ENCODE measurements around the gene METTL16.

METTL16 gene

DNA sequence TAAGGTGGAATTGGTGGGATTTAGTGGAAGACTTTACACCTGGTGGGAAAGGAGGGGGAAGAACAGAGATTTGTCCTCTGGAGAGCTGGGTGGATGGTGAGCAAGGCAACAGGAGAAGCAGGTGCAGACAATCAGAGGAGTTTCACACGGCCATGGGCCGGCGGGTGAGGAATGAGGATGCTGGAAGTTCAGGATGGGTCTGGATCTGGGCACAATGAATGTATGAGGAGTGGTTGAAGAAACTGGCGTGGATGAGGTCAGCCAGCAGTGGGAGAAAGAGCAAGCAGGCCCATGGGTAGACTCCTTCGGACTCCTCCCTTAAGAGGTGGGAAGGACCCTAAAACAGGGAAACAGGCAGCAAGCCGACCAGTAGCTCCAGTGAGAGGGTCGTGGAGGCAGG lies 100.7 kb downstream of the METTL16 start:
- no peak for FAIRE-seq

DNA sequence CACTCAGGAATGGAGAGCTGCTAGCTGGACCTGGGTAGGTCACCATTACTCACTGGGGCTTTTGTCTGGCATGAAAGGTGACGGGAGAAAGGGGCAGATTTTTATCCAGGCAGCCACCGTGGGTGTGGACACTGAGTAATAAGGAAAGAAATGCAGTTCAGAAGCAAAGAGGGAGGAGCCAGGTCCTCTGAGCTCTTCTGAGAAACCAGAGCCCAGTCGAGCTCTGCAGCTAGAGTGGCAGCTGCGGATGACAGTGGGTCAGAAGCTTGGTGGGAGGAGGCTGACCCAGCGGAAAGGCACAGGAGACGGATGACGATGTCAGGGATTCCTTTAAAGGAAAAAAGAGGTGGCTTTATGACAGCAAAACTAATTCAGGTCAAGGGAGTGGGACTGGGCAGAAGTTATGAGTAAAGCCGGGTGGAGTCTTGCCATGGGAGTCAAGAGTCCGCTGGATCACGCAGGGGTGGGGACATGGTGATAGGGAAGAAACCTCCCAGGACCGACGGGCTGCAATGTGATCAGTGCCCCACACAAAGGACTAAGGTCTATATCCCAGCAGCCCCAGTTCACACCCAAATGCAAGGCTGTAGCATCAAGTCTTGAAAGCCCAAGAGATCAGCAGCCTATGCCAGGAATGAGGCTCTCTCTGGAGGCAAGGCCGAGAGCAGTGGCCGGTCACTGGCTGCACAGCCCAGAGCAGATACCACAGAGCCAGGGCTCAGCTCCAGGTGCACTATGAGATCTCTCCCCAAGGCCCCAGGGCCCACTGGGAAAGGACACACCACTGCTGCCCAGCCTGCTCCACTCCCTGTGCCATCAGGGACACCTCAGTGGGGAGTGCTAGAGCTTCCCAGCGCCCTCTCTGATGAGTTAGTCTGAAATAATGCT lies 104.5 kb downstream of the METTL16 start:
- FAIRE-seq, result no peak

DNA sequence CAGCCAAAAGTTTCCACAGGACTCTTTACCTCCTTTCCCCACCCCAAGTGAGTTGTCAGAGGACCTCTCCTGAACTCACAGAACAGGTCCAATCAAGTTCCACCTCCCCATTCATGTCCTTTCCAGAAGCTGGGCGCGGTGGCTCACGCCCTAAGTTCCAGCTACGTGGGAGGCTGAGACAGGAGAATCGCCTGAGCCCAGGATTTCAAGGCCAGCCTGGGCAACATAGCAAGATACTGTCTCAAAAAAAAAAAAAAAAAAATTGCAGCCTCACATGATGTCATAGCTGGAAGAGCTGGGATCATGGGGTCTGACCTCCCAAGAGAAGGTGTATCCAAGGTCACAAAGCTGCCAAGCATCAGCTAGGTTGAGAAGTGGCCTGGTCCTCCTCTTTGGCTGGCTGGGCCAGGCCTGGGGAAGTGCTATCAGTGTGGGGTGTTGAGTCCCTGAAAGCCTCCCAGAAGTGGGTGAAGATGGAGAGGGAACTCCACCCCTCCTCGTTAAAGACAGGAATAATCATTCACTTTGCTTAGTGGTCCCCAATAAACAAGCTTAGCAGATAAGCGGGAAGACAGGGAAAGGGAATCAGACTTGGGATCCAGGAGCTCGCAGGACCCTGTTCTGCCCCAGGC lies 105.3 kb downstream of the METTL16 start:
- FAIRE-seq, result no peak

DNA sequence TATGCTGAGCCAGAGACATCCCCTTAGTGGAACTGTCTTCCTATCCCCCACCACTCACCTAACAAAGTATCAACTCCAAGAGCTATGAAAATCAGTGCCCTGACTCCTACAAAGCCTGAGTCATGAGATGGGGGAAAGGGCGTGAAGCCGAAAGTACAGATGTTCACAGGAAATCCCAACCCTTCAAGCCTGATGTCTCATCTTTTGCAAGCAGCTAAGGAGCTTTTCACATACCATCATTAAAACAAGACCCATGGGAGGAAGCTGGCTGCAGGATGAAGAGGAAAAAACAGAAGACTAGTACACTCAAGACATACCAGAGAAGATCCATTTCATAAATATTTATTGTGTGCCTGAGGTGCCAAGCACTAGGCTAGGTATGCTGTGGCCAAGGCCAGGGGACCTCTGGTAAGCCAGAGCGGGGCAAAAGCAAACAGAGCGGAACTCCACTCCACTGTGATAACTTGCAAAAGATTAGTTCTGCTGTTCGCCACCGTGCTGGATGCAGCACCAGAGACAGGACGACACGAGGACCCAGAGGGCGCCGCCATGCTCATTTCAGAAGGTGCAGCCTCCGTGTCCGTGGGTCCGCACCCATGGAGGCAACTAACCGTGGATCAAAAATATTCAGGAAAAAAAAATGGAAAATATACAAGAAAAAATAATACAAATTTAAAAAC lies 106.3 kb downstream of the METTL16 start:
- FAIRE-seq, result no peak

DNA sequence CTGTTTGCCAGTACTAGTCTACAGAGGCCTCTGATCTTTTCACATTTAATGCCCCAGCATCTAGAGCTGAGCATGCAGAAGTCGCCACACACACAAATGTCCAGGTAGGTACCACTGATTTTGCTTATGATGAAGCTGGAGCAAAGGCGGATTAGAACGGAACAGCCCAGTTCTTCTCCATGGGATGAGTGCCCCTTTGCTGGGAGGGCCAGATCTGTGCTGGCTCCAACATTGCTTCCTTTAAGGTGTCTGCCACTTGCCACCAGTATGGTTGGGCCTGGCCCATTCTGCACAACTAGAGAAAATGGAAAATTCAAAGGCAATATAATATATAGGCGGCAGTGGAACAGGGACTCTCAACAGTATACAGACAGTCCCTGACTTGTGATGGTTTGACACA lies 108.6 kb downstream of the METTL16 start:
- FAIRE-seq, result no peak

DNA sequence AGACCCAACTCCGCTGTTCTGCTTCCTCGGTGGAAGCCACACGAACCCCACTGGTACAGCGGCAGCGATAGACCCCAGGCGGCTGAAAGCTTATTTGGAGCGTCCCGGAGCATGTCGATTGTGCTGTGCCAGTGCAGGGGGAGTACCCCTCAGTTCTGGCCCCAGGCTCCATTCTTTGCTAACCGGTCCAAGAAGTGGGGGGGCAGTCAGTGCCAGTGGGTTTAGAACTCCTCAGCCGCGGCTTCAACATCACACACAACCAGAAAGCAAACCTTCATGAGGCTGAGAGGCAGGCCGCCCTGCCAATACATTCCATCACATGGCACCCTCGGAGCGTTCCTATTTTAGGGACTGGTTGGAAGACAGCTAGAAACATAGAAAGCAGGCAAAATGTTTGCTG lies 109.1 kb downstream of the METTL16 start:
- no peak for FAIRE-seq

DNA sequence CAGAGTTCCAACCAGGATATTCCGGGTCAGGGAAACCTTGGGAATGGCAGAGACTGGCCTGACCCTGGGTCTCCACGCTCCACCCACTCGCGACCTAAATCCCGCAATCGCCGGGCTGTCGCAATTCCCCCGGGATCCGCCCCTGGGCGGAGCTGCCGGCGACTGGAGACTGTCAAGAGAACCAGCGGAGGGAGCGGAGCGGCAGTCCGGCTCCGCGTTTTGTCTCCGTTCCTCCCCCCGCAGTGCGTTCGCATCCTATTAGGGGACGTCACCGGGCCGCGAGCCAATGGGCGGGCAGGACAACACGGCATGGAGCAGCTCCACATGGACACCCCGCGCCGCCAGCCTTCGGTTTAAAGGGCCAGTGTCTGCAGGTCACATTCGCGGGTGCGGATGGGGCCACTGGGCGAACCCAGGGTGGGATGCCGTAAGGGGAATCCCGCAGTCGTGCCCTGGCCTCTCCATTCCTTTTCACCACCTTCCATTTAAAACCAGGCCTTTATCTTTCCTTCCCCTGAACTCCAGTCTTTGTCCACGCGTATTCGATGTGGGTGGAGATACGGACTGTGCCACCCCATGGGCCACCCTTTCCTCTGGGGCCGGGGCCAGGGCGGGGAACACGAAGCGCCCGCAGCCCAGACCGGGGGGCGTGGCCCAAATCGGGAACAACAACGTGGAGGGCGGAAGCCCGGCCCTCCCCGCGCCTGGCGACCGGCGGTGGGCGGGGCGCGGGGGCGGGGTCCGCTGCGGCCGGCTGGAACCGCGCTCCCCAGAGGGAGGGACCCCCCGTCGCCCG lies 110.1 kb downstream of the METTL16 start:
- peak; percentile 91 for FAIRE-seq

DNA sequence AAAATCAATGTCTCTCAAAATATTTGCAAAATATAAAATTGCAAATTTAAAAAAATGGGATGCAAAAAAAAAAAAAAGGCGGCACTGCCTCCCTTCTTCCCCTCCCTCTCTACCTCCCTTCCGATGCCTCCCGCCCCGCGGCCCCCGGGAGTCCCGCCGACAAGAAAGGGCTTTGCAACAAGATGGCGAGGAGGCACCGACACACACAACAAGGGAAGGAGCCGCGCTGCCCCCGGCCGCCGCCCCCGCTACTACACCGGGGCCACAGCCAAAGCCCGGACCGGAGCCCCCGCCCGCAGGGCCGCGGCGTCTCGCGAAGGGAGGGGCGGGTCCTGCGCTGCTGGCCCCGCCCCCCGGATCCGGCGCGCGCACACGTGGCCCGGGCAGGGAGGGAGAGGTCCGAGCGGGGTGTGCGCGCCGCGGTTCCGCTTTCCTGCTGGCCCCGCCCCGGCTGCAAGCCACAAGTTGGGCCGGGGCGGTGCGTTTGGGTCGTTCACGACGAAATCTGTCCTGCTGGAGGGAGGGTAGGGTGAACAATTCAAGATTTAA lies 110.7 kb downstream of the METTL16 start, which contains the start of gene MNT:
MNT (minus strand) TSS at position 184 of the 549 bp plus-strand sequence. CDS start 348 bp downstream, outside the sequence.
- no peak for FAIRE-seq

DNA sequence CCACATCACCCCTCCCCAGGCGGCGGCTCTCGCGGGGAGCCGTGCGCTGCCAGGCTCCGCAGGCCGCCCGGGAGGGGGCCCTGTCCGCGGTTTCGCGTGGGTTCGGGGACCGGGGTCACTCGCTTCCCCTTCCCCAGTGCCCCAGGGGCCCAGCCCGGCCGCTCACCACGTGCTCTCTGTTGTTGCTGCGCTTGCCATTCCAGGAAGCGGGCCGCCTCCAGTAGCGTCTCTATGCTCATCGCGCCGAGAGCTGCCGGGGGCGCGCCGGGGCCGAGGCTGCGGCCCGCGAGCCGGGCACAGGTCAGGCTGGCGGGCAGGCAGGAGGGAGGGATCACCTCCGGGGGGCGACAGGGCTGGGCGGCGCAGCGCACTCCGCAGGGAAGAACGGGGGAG lies 111.2 kb downstream of the METTL16 start:
- FAIRE-seq, result no peak

DNA sequence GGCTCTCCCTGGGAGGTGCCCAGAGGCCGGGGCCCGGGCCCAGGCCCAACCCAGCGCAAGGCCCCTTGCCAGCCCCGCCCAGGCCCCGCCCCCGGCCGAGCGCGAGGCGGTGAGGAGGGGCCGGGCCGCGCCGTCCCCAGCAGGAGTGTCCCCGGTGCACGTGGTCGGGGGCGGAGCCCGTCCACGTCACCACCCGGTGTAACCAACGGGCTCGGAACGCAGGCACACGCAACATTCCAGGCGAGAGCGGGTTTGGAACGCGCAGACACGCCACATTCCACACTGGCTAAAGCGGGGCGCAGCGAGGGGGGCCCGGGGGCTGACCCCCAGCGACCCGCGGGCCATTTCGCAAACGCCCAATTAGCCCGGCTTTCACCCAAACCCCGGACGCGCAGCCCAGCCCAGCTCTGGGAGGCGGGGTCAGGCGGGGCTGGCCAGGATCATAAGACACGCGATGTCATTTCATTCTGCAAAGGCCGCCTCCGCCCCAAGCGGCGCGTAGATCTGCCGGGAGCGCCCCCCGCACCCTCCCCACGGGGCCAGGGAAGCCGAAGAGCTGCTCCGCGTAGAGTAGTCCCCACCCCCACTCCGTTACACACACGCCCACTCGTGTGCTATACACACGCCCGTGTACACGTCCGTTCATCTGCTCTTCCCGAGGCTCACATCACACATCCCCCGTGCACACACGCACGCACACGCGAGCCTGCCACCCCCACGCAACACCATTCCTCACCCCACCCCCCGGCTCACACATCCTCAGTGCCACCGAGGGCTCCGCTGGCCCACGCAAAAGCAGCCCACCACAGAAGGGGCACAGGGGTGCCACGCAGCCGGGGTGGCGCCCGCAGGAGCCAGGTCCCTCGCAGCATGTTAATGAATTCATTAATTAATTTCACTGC lies 111.9 kb downstream of the METTL16 start:
- FAIRE-seq, result no peak

DNA sequence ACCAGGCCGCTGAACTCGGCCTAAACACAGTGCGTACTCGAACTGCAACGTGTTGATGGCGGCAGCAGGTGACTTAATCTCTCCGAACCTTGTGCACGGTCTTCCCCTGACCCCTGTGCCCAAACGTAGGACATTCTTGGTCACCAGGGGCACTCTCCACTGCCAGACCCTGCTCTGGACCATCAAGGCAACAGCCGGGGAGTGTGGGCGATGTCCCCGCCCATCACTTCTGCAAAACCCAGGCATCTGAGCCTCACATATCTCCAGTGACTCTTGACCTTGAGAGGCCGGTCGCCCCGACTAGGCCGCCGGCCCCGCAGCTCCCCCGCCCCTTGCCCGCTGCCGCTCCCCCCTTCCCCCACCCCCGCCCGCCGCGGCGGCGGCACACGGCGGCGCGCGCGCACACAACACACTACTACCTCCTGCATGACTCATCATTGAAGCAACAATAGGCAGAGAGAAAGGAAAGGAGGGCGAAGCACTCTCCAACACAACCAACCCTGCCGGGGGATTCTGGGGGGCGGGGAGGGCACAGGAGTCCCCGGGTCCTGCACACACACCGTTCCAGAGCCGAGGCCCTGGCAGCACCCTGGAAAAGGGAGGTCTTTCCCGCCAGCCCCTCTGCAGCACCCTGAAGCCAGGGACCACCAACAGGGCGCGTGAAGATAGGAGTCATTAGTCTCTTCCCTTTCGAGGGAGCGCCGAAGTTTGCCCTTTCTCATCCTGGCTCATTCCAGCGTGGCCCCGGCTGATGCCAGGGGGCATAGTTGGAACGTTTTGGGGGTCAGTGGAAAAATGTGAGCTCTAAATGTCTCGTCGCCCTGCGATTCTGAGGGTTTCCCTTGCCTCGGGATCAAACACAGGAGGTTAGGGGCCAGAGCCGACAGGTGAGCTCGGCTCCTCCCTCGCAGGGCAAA lies 112.8 kb downstream of the METTL16 start:
- no peak for FAIRE-seq

DNA sequence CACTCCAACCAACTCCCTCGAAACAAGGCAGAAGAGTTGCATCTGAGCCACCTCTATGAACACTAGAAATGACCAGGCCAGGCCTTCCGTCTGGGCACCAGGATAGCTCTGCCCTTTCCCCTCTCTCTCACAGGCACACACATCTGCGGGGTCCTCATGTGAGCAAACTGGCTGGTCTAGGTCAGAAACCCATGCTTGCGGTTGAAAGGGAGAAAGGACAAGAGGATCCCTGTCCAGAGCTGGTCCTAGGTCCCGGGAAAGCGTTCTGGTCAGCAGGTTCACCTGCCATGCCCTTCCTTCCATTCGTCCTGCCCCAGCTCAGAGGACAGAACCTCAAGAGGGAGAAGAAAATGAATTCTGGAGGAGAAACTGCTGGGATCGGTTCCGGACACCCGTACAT lies 113.5 kb downstream of the METTL16 start:
- no peak for FAIRE-seq

DNA sequence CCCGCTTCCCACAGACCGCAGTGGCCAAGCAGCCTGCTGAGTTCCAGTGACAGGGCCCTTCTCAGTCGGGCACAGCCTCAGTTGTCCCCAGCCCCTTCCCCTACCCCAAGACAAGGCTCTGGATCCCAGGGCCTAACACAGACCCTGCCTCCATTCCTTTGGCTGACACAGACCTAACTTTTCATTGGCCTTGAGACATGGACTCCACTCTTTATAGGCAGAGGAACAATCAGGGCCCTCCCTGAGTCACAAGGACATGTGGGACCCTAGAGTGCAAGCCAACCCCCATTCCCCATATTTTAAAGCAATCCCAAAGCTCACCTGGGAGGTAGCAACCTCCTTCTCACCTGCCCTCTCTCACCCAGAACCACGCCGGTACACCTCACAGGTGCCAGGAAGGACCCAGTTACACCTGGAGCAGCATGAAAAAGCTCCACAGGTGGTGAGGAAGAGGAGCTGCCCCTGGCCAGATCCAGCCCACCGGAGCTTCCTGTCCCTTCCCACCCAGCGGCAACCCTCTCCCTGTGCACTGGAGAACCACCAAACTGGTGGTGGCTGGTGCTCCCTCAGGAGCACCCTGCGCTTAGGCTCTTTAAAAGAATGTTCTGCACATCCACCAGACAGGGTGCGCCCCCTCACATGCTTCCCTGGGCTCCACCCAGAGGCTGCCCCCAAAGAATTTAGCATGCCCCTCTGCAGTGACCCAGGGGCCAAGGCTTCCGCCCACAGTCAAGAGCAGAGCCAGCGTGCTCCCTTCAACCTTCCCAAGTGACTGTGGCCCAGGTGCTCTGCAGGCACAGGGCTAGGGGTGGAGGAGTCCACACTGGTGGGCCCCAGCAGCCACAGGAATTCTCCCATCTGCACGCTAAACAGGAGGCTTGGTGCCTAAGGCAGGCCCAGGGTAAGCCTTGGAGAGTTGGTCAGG lies 114.2 kb downstream of the METTL16 start:
- no peak for FAIRE-seq

DNA sequence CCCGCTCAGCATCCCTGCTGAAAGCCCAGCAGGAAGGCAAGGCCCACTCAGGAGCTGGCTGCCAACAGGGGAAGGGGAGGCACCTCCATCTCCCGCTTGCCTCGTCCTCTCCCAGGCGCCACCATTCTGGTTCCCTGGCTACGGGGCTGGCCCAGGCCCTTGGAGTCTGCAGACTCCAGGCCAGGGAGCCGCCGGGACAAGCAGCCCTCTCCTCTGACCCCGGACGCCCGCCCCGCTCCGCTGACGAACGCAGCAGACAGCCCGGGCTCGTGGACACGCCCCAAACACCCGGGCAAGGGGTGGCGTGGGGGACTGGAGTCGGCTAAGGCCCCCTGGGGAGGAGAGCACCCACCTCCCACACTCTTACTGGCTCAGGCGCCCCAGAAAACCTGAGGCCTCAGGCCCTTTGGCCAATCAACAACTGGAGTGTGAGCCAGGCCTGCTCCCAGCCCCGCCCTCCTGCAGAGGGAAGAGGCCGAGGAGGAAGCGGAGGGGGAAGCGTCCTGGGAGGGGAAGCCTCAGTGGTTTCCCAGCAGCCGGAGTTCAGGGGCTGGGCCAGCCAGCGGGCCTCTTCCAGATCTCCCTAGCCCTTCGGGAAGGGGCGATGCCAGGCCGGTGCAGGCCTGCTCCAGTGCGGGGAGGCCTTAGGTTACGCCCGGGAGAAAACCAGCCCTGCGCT lies 115.0 kb downstream of the METTL16 start:
- FAIRE-seq, result peak; percentile 24

DNA sequence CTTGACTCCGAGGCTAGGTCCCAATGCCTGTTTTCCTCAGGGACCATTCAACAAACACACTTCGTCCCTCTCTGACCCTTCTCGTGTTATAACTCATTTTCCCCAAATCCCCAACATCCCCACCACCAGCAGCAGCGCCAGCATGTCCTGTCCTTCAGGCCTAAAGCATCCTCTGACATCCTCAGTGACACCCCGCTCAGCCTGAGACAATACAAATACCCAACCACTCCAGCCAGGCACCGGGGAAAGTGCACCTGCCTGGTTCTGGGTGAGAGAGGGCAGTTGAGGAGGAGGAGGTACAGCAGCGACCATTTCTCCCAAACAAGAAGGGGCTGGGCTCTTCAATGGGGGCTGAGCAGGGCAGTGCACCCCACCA lies 115.5 kb downstream of the METTL16 start:
- FAIRE-seq, result no peak

DNA sequence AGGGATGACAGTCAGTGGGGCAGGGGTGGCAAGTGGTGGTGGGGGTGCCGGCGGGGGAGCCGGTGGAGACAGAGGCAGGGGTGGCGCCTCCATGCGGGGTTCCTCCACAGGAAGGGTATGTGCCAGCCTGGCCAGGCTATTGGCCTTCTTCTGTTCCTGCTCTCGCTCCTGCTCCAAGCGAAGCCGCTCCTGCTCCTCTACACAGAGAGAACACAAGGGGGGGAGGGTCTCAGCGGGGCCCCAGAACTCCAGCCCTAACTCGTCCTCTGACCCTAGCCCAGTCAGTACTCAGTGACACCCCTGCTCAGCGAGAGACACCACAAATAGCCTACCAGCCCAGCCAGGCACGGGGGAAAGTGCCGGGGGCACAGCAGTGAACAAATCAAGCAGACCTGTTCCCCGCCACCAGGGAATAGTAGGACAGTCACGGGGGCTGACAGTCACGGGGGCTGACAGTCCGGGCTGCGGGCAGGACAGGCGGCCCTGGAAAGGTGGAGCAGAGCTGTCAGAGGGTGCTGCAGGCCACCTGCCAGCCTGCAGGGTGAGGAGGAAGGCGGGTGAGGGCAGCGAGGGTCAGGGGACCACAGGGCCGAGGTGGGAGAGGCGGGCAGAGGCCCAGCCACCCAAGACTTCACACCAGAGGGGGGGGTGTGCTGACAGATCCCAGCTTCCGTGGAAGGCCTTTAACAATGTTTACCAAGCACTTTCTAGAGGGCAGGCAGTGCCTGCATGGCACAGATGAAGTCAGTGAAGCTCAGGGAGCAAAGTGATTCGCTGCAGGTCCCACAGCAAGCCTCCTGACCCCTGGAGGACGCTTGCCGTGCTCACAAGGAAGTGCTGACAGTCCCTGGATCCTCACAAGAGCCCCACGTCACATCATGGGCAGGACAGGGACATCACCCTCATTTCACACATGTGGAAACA lies 116.2 kb downstream of the METTL16 start:
- FAIRE-seq, result peak; percentile 84

DNA sequence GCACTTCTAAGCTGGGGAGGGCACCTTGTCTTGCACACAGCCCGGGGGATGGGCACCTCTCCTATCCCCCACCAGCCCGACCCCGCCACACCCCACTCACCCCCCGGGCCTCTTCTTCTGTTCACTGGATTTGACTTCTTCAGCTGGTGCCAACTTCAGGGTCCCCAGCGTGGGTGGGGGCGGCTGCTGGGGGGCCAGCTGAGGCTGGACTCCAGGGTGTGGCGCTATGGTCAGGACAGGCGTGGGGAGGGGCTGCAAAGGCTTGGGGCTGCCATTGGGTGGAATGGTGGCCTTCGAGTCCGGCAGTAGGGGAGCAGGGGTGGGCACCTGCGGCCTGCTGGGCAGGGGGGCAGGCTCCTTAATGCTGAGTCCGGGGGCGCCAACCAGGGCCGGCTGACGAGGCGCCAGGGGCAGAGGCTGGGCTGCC lies 116.9 kb downstream of the METTL16 start:
- no peak for FAIRE-seq

Data from islet of Langerhans (tissue), 1 donor.